PC-9 (cell line): Measurements from ENCODE around the gene RPS6KA3. TPM values are rescaled to one million over a fixed set of nuclear protein-coding genes. Genes with fewer than 3 reads are reported as not detected.

Source experiments
- BruUV-seq: library from RNA; stranded (reverse); fragments of 400-500 nt; replicated peaks from 2 replicates; lab custom pipeline; 2021; lab: Mats Ljungman, UMichigan
- CTCF ChIA-PET: fragments of 300-600 bp; sonication (Branson Sonifier 250); formaldehyde crosslinking; loops from one replicate; lab custom pipeline; 2022; ENCODE audit warnings: antibody characterized with exemption; lab: Charles Lee
- POLR2A ChIA-PET: fragments of 300-600 bp; sonication (Branson Sonifier 250); formaldehyde crosslinking; loops from one replicate; lab custom pipeline; 2022; ENCODE audit warnings: antibody characterized with exemption; ENCODE audit not compliant: unreplicated experiment; lab: Charles Lee
- DNase-seq, 2 experiments: peaks; one replicate each; pipeline versions ENCODE4 v3.0.0 to v3.0.0-alpha.2; 2015 to 2022; ENCODE audit warnings: mixed read lengths in 1 of 2
- H2AFZ ChIP-seq: fragments of 200-600 bp; sonication (generic); 2 replicates; pipeline ENCODE4 v1.8.1; 2017; ENCODE audit warnings: antibody characterized with exemption
- H3F3A ChIP-seq: fragments of 200-600 bp; sonication (generic); 2 replicates; pipeline ENCODE4 v1.8.1; 2017; ENCODE audit warnings: antibody characterized with exemption, mild to moderate bottlenecking, low read depth; ENCODE audit not compliant: insufficient read depth
- H3K27ac ChIP-seq: fragments of 200-600 bp; sonication (generic); 2 replicates; pipeline ENCODE4 v1.6.1; 2016; ENCODE audit warnings: mixed run types
- H3K27me3 ChIP-seq: fragments of 200-600 bp; sonication (generic); 2 replicates; pipeline ENCODE4 v1.6.1; 2016; ENCODE audit warnings: low read depth, mixed run types; ENCODE audit not compliant: insufficient read depth
- H3K36me3 ChIP-seq: fragments of 200-600 bp; sonication (generic); 2 replicates; pipeline ENCODE4 v1.6.1; 2016; ENCODE audit warnings: low read depth, mixed run types
- H3K4me1 ChIP-seq: fragments of 200-600 bp; sonication (generic); replicated peaks from 2 replicates; pipeline ENCODE4 v1.6.1; 2016; ENCODE audit warnings: mixed run types; ENCODE audit not compliant: insufficient read depth
- H3K4me2 ChIP-seq: fragments of 200-600 bp; sonication (generic); 2 replicates; pipeline ENCODE4 v1.6.1; 2017; ENCODE audit warnings: mixed run types
- H3K4me3 ChIP-seq: fragments of 200-600 bp; sonication (generic); 2 replicates; pipeline ENCODE4 v1.6.1; 2016; ENCODE audit warnings: mixed run types
- H3K79me2 ChIP-seq: fragments of 200-600 bp; sonication (generic); 2 replicates; pipeline ENCODE4 v1.6.1; 2017; ENCODE audit warnings: low read depth, mixed run types
- H3K9me2 ChIP-seq: fragments of 200-600 bp; sonication (generic); 2 replicates; pipeline ENCODE4 v1.8.1; 2017; ENCODE audit warnings: mild to moderate bottlenecking; ENCODE audit not compliant: insufficient read depth
- H3K9me3 ChIP-seq: fragments of 200-600 bp; sonication (generic); 2 replicates; pipeline ENCODE4 v1.8.1; 2016; ENCODE audit warnings: low read depth; ENCODE audit not compliant: insufficient read depth
- H4K20me1 ChIP-seq: fragments of 200-600 bp; sonication (generic); 2 replicates; pipeline ENCODE4 v1.8.1; 2017; ENCODE audit not compliant: insufficient read depth
- EZH2 ChIP-seq: fragments of 200-600 bp; sonication (generic); IDR thresholded peaks from 2 replicates; pipeline ENCODE4 v1.8.0; 2017; ENCODE audit warnings: antibody characterized with exemption, low read depth
- intact Hi-C: fragments of 100-400 bp; cut with micrococcal nuclease; formaldehyde crosslinking; loops from one replicate; pipeline ENCODE4 v1.10.0; 2022; ENCODE audit not compliant: unreplicated experiment
- total RNA-seq: library from RNA; stranded (reverse); gene quantifications from 2 replicates; pipeline ENCODE4 v1.2.3, GENCODE V29; 2021
- TF ChIP-seq, protein P1 (sequence below): fragments of 200-600 bp; sonication (generic); conservative IDR thresholded peaks from 2 replicates; pipeline ENCODE4 v1.6.1; 2017; ENCODE audit warnings: mixed run types, antibody characterized with exemption, mild to moderate bottlenecking, moderate library complexity

Gene RPS6KA3
- total RNA-seq, 1 experiment from 2014 or later: 51.4 TPM

DNA sequence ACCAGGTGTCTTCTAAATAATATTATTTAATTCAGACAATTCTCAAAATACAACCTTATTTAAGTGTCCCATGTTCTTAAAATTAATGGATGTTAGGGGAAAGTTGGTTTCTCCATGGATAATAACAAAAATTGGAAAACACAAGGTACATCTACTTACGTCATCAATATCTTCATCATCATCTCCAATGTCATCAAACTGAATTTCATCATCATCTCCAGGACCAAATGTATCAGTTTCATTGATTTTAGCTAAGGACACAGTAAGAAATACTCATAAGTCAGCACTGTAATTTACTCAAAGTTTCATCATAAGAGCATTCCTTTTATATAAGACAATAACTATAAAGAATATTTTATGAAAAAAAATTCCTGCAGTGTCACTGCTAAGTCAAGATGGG lies 136.4 kb downstream of the RPS6KA3 start:
- DNase-seq: no peak
- ChIA-PET POLR2A (no interaction called here), CTCF (no interaction called here)
- Histone ChIP-seq H3K4me3 (no peak overlapping the region), H3F3A (peaks cover 25% of the 10 kb centered on the region; the same call in 1 of the 2 replicates), H3K79me2 (no peaks in the 10 kb centered on the region), H3K4me1 (no peaks in the 10 kb centered on the region), H3K27me3 (no peaks in the 10 kb centered on the region), H3K27ac (peak overlapping the region; percentile 34; the same call in 1 of the 2 replicates), H3K4me2 (no peak overlapping the region), H3K9me3 (no peaks in the 10 kb centered on the region), H3K36me3 (0 out of 2 replicates have a peak, but pooled peaks cover 8% of the 10 kb centered on the region), H4K20me1 (no peaks in the 10 kb centered on the region), H2AFZ (no peak overlapping the region), H3K9me2 (no peaks in the 10 kb centered on the region)
- intact Hi-C loops: loop anchor here (10.0 kb wide), 1 partner anchor 756 kb away; no protein-coding TSS in a partner anchor
- TF ChIP-seq EZH2: no peak
- TF ChIP-seq, protein P1, sequence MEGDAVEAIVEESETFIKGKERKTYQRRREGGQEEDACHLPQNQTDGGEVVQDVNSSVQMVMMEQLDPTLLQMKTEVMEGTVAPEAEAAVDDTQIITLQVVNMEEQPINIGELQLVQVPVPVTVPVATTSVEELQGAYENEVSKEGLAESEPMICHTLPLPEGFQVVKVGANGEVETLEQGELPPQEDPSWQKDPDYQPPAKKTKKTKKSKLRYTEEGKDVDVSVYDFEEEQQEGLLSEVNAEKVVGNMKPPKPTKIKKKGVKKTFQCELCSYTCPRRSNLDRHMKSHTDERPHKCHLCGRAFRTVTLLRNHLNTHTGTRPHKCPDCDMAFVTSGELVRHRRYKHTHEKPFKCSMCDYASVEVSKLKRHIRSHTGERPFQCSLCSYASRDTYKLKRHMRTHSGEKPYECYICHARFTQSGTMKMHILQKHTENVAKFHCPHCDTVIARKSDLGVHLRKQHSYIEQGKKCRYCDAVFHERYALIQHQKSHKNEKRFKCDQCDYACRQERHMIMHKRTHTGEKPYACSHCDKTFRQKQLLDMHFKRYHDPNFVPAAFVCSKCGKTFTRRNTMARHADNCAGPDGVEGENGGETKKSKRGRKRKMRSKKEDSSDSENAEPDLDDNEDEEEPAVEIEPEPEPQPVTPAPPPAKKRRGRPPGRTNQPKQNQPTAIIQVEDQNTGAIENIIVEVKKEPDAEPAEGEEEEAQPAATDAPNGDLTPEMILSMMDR: no peak
- no TSS peak for BruUV-seq

DNA sequence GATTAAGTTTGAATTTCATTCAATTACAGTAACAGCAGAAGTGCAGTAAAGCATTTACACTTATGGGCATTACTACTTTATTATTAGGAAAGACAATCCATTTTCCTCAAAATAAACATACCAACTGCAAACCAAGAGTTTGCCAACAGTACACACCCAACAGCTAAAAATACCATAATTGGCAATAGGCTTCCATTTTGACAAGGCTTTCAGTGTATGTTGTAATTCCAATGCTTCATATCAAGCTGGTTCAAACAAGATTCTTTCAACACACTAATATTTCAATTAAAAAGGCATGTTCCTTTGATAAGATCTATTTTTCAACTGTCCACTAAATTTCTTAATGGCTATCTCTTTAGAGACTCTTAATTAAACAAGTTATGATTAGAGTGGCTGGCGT lies 137.2 kb downstream of the RPS6KA3 start:
- H4K20me1 ChIP-seq: no peaks in the 10 kb centered on the region
- ChIA-PET POLR2A (no interaction called here), CTCF (no interaction called here)

DNA sequence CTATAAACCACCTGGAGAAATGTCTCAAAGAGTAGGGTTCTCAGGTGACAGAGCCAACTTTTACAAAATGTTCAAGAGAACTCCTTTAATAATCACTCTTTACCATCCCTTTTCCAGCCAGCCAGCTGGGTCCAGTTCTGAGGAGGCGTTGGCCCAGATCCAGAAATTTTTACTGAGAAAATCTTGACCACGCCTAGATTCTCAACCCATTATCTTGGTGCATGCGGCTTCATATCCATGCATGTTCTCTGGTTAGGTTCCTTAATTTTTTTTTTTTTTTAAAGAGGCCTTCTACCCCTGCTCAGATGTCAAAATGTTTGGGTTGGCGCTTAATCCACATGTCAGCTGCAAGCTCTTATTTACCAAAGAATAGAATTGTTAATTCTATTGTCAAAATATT lies 138.0 kb downstream of the RPS6KA3 start:
- Histone ChIP-seq H3K27me3 (no peaks in the 10 kb centered on the region), H3K4me1 (no peaks in the 10 kb centered on the region), H3K4me2 (no peak overlapping the region), H3K4me3 (no peak overlapping the region), H3F3A (peaks cover 21% of the 10 kb centered on the region; the same call in 1 of the 2 replicates), H2AFZ (no peak overlapping the region), H3K36me3 (0 out of 2 replicates have a peak, but pooled peaks cover 12% of the 10 kb centered on the region), H3K9me2 (no peaks in the 10 kb centered on the region), H3K27ac (no peak overlapping the region), H3K79me2 (no peaks in the 10 kb centered on the region), H3K9me3 (no peaks in the 10 kb centered on the region), H4K20me1 (no peaks in the 10 kb centered on the region)
- intact Hi-C loops: no loop called here
- no peak for DNase-seq
- ChIA-PET CTCF (no interaction called here), POLR2A (no interaction called here)
- TF ChIP-seq EZH2: no peak
- TF ChIP-seq, protein P1: no peak
- TSS peak; percentile 3 for BruUV-seq

More for the DNA sequence above, 137.2 kb downstream of the RPS6KA3 start:
- BruUV-seq: no TSS peak
- TF ChIP-seq, protein P1: no peak
- no peak for TF ChIP-seq EZH2
- Histone ChIP-seq H3K27me3 (no peaks in the 10 kb centered on the region), H3K4me3 (no peak overlapping the region), H3F3A (peaks cover 23% of the 10 kb centered on the region; the same call in 1 of the 2 replicates), H3K36me3 (0 out of 2 replicates have a peak, but pooled peaks cover 8% of the 10 kb centered on the region), H3K9me2 (no peaks in the 10 kb centered on the region), H3K9me3 (no peaks in the 10 kb centered on the region), H3K27ac (peak overlapping the region; percentile 16; the same call in 1 of the 2 replicates), H2AFZ (no peak overlapping the region), H3K4me2 (no peak overlapping the region), H3K79me2 (no peaks in the 10 kb centered on the region), H3K4me1 (no peaks in the 10 kb centered on the region)
- intact Hi-C loops: no loop called here
- no peak for DNase-seq
